GM19238 (cell line): ENCODE data around the gene AP5B1.
"Not testable (repeated sequence)": the region's sequence is repeated elsewhere in the genome, so short reads cannot be mapped to it uniquely, and the experiment has no call there.

Experiments used
- DNase-seq: peaks from one replicate; pipeline ENCODE4 v3.0.0; 2011; ENCODE audit warnings: low spot score; ENCODE audit not compliant: insufficient read length

AP5B1 gene

DNA sequence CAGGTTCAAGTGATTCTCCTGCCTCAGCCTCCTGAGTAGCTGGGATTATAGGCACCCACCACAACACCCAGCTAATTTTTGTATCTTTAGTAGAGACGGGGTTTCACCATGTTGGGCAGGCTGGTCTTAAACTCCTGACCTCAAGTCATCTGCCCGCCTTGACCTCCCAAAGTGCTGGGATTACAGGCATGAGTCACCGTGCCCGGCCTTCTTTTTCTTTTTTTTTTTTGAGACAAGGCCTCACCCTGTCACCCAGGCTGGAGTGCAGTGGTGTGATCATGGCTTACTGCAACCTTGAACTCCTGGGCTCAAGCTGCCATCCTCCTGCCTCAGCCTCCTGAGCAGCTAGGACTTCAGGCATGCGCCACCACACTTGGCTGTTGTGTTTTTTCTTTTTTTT lies 13.0 kb downstream of the AP5B1 start:
- not testable (repeated sequence) for DNase-seq

DNA sequence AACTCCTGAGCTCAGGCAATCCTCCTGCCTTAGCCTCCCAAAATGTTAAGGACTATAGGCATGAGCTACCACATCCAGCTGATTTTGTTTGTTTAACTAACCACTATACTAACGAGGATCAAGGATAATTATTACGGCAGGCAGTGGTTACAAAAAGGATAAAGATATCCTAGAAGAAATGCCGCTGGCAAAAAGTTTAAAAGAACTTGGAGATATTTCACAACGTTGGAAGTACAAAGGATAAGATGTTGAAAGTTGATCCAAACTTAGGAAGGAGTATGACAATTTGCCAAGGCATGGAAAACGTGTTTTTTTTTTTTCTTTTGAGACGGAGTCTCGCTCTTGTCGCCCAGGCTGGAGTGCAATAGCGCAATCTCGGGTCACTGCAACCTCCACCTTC lies 13.4 kb downstream of the AP5B1 start:
- no peak for DNase-seq

DNA sequence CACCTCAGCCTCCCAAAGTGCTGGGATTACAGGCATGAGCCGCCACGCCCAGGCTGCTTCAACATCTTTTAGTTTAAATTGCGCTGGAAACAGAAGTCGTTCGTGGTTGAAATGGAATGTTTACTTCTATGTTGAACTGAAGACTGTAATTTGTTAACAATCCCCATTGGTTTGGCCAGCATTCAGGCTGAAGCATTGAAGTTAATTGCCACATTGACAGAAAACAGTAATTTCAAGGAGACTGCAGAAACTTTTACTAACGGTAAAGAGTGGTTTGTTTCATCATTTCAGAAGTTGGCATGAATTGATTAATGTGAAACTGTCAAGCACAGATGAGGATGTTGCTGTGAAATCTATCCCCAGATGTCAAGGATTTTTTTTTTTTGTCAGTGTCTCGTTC lies 14.2 kb downstream of the AP5B1 start:
- DNase-seq: no peak

- no peak for DNase-seq
Measured at GRCh38 chr11:65764434-65764833, 16.3 kb downstream of the AP5B1 start.

DNA sequence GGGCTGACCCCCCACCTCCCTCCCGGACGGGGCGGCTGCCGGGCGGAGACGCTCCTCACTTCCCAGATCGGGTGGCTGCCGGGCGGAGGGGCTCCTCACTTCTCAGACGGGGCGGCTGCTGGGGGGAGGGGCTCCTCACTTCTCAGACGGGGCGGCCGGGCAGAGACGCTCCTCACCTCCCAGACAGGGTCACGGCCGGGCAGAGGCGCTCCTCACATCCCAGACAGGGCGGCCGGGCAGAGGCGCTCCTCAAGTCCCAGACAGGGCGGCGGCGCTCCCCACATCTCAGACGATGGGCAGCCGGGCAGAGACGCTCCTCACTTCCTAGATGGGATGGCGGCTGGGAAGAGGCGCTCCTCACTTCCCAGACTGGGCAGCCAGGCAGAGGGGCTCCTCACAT lies 18.0 kb downstream of the AP5B1 start:
- not testable (repeated sequence) for DNase-seq

DNA sequence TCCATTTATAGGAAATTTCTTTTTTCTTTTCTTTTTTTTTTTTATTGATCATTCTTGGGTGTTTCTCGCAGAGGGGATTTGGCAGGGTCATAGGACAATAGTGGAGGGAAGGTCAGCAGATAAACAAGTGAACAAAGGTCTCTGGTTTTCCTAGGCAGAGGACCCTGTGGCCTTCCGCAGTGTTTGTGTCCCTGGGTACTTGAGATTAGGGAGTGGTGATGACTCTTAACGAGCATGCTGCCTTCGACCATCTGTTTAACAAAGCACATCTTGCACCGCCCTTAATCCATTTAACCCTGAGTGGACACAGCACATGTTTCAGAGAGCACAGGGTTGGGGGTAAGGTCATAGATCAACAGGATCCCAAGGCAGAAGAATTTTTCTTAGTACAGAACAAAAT lies 18.6 kb downstream of the AP5B1 start:
- not testable (repeated sequence) for DNase-seq

- DNase-seq: no peak
Measured at GRCh38 chr11:65745049-65745448, 35.7 kb downstream of the AP5B1 start.

DNA sequence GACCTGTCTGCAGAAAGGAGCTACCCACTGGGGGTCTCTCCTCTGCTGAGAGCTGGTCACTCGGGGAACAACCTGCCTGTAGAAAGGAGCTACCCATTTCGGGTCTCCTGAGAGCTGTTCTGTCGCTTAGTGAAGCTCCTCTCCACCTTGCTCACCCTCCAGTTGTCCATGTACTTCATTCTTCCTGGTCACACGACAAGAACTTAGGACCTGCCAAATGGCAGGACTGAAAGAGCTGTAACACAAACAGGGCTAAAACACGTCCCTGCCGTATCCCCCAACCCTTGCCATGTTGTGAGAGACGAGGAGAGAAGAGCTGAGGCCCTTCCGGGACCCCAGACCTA lies 36.1 kb downstream of the AP5B1 start:
- no peak for DNase-seq

DNA sequence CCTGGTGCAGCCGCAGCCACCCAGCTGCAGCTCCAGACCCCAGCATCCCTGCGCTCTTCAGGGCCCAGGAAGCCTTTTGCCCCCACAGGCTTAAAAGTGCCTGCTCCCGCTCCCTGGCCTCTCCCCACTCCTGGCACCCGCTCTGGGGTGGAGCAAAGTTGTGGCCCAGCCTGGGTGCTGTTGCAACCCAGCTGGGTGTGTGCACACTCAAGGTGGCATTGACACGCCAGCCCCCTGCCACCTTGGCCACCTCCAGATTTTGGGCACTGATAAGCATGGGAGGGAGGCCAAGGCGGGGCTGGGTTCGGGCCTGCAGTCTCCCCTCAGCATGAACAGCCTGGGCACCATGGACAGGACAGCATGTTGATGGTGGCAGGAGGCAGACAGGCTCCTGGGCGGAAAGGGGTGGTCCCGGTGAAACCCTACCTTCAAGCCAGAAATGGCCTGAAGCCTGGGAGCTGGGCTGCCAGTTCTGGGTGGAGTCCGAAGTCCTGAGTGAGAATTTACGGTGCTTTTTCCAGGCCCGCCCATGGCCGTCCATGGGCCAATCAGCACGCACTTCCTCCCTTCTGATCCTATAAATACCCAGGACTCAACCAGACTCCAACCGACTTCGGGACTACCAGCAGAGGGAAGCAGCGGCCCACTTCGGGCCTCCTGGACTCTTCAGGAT lies 36.6 kb downstream of the AP5B1 start:
- DNase-seq: no peak

- DNase-seq: no peak
Measured at GRCh38 chr11:65743681-65744025, 37.1 kb downstream of the AP5B1 start.

DNA sequence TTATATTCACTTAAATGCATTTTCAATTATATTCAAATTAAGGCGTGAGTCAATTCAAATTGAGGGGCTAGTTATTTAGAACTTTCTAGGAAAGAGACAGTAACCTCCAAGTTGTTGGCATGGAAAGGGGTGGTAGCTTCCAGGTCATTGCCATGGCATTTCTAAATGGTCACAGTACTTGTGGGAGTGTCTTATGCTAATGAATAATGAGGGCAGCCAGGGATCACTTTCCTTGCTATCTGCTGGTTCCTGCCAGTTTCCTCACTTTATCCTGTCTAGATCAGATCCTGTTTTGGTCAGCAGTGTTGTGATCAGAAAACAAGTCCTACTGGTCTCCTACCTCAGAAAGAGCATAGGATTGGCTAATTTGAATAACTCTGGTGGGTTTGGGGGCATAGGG lies 38.4 kb downstream of the AP5B1 start:
- no peak for DNase-seq

GRCh38 chr11:65741185-65741584 lies 39.6 kb downstream of the AP5B1 start:
- DNase-seq: no peak

- no peak for DNase-seq
Measured at GRCh38 chr11:65739022-65739421, 41.8 kb downstream of the AP5B1 start.

DNA sequence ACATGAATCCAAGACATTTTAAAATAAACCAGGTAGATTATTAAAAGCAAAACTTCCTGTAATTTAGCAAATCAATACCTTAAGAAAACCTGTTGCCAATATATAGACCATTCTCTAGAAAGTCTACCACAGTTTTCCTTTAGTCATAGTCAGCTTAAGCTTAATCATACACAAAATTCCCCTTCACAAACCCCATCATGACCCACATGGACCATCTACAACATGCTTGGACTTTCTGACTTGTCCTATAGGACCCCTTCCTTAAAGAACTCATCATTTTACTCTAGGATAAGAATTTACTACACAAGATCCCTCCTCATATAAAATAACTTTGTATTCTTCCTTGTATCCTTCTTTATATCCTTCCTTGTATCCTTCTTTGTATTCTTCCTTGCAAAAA lies 44.0 kb downstream of the AP5B1 start:
- DNase-seq: no peak

- not testable (repeated sequence) for DNase-seq
Measured at GRCh38 chr11:65735111-65735510, 45.7 kb downstream of the AP5B1 start.

DNA sequence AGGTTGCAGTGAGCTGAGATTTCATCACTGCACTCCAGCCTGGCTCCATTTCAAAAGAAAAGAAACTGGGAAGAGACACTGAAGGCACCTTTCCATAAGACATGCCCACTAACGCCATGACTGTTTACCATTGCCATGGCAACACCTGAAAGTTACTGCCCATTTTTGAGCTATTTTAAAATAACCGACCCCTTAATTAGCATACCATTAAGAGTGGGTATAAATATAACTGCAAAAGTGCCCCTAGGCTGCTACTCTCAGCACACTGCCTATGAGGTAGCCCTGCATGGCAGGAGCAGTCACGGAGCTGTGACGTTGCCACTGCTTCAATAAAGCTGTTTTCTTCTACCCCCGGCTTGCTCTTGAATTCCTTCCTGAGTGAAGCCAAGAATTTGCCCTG lies 50.3 kb downstream of the AP5B1 start:
- no peak for DNase-seq

DNA sequence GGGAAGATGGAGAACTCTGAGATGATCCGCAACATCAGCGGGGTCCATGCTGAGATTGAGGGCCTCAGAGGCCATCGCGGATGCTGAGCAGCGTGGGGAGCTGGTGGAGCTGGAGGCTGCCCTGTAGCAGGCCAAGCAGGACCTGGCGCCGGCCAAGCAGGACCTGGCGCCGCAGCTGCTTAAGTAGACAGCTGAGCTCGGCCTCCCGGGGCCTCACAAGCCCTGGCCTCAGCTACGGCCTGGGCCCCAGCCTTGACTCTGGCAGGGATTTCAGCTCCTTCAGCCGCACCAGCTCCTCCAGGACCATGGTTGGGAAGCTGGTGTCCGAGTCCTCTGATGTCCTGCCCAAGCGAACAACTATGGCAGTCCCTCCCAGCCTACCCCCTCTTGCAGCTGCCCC lies 52.9 kb downstream of the AP5B1 start:
- DNase-seq: no peak

GRCh38 chr11:65726660-65727059 lies 54.1 kb downstream of the AP5B1 start:
- no peak for DNase-seq
